ENCODE data around the gene SAPCD2.

- TF ChIP-seq CTCF (IDR thresholded peaks at IDR 0.05) (no peak), POLR2A (IDR thresholded peaks at IDR 0.05) (no peak)
Observed at GRCh38 chr9:137099231-137099630, 28.9 kb upstream of the SAPCD2 start.
